ENCODE results near the gene INS.

INS gene

DNA sequence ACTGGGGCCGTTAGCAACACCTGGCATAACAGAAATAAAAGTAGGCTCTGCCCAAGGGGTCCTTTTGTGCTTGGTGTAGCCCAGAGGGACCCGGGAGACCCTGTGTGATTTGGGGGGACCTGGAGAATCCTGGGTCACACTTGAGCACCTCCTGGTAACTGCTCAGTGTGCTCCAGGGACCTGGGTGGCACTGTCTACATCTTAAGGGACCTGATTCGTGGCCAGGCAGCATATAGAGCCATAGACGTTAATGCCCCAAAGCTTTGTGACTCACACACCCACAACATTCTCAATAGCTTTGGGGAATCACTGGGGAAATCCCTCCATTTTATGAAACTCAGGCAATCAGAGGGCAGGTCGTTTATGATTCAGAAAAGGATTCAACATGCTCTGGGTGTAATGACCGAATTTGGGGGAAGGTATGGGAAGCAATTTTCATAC is 18.2 kb downstream of the INS start:
- no peak for DNase-seq

GRCh38 chr11:2142300-2142759 is 18.7 kb downstream of the INS start:
- no peak for DNase-seq

GRCh38 chr11:2140411-2141400 is 20.3 kb downstream of the INS start:
- DNase-seq, result no peak

DNA sequence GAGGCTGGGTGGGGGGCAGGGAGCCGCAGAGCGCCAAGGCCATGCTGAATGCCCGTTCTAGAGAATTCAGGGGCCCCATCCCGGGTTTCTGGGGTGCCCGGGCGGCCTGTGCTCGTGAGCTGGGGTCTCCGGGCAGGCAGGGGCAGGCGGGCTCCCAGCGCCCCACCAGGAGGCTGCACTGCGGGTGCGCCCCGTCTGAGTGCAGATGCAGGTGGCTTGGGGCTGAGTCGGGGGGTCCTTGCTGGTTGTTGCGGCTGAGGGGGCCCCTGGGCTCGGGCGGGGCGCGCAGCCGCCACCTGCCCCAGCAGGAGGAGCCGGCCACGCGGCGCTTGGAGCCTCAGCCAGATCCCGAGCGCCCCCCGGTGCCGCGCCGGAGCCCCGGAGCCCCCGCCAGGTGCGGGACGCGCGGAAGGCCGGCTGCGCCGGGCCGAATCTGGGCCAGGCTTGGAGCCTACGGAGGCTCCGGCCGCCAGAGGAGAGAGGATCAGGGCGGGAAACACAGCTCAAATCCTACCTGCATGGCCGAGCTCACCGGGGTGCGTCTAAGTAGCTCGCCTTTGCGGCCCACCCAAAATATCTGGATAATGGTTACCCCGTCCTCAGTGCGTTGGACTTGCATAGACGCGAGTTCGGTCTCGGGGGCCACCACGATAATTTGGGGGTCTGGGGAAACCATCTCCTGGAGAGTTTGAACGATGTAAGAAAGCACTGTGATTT is 21.2 kb downstream of the INS start:
- no peak for DNase-seq

- no peak for DNase-seq
These were observed 21.9 kb downstream of the INS start, which contains the start of gene IGF2 for GRCh38 chr11:2139123-2139521. Gene IGF2 (minus strand): TSS chr11:2139389. CDS start chr11:2135523, 3,866 bp downstream.

GRCh38 chr11:2138431-2139122 is 22.4 kb downstream of the INS start:
- no peak for DNase-seq

DNA sequence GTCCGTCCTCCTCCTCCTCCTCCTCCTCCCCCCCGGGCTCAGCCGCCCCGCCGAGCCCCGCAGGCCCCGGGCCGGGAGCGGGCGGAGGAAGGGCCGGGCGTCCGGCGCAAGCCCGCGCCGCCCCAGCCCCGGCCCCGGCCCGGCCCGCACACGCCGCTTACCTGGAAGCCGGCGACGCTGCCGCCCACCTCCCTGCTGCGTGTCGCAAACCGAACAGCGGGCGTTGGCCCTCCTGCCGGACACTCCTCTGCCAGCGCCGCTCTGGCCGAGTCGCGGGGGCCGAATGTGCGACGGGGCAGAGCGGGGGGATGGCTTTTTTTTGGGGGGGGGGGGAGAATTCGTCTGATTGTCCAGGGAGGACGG is 23.0 kb downstream of the INS start:
- DNase-seq, result no peak

GRCh38 chr11:2137202-2138067 is 23.6 kb downstream of the INS start:
- DNase-seq, result no peak

GRCh38 chr11:2136952-2137201 is 24.1 kb downstream of the INS start:
- no peak for DNase-seq

DNA sequence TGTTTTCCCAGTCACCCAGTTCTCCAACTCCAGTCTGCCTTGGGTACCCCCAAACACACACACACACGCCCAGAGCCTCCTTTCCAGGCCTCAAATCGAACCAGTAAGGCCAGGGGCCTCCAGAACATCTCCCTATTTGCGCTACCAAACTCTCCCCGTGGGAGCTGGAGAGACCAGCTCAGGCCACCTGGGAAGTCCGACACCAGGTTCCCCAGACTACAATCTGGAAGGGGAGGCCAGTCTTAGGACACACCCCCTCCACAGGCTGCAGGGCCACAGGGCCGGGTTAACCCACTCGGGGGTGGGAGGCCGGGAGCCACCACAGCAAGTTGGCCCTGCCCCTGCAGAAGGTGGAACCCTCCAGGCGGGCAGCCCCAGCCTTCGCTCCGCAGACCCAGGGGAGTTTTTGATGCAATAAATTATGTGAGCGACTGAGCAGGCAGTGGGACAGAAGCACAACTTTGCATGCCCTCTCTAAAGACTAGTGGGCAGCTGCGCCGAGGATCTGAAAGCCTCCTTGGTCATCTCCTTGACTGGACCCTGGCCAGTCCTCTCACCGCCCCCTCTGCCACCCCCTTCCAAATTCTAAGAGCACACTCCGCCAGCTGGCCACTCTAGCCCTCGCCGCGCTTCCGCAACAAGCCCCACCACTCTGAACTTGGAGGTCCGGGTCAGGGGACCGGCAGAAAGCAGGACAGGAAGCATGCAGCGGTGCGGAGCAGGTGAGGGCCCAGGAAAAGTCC is 24.6 kb downstream of the INS start:
- no peak for DNase-seq

DNA sequence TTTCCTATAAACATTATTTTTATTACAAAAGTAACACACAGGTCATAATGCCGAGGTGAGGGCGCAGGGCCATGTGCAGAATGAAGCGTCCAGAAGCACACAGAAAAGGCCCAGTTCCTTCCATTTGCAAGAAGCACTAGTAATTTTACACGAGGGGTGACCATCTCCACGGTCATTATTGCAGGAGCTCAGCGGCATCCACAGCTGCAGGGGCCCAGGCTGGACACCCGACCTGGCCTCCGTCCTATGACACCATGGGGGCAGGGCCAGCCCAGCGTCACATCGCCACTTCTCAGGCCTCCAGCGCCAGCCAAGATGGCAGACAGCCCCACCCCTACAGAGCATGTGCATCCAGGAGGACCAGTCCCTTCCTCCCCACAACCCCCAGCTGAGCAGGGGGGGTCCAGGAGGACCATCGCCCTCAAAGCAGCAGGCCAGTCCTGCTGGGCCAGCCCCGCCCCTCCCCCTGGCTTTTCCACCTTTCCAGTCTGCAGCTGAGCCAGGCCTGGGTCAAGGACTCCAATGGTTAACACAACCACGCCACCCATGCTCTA is 25.3 kb downstream of the INS start:
- no peak for DNase-seq

- no peak for DNase-seq
These were observed 25.9 kb downstream of the INS start for GRCh38 chr11:2135018-2135569.

DNA sequence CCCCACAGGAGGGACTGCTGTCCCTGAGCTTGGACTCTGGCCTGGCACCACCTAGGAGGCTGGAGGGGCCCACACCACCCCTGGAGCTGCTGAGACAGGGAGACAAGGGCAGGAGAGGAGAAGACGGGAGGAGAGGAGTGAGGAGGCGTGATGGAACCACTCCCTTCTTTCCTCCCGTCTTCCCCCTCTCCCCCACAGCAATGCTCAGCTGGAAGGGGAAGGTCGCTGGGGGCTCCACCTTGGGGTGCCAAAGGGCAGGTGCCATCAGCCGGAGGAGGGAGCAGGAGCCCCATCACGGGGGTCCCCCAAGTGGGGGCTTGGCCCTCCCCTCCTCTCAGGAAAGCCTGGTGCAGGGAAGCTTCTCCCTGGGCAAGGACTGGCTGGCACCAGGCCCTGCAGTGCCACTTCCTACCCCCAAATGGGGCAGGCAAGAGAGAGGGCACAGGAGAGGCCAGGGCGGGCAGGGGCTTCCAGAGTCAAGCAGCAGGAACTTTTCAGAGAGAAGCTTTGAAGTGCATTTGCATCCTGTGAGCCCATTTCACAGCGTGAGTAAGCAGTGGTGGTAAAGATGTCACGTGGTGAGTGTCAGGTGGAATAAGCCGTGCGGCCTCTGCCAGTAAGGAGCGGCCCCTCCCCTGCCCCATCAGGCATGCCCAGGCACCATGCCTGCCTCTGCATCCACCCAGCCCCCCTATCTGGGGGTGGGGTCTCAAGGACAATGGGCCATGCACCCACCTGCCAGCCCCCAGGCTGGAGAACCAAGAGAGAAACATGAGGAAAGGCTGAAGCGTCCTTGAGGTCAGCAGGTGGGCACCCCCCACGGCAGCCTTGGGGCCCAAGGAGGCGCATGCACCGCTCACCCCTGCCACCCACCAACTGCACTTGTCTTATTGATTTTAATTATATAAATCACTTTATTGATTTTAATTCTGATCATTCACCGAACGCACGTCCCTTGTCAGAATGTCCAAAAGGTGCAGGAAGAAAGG is 26.7 kb downstream of the INS start:
- DNase-seq, result no peak

DNA sequence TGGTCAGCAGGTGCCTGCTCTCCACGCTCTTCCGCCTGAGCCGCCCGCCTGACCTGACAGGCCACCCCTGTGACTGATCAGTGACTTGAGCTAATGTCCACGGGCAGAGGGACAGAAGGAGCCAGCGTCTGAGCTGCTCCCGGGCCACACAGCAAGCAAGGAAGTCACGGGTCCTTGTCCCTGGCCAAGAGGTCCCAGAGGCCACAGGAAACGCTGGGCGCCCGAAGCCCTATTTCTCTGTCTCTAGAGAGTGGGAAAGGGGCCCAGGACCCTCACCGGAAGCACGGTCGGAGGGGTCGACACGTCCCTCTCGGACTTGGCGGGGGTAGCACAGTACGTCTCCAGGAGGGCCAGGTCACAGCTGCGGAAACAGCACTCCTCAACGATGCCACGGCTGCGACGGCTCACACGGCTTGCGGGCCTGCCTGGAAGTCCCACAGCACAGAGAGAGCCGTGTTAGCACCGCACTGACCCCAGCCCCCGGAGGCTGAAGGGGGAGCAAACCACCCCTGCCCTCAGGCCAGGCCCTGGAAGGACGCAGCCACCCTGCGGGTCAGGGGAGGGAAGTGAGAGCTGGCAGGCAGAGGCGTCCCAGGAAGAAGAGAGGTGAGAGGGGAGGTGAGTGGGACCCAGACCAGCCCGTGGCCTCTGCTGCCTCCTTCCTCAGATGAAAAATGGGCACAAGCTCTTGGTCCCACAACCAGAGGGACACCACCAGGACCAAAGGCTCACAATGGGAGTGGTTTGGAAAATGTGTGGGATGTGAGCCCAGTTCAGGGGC is 27.6 kb downstream of the INS start:
- no peak for DNase-seq

DNA sequence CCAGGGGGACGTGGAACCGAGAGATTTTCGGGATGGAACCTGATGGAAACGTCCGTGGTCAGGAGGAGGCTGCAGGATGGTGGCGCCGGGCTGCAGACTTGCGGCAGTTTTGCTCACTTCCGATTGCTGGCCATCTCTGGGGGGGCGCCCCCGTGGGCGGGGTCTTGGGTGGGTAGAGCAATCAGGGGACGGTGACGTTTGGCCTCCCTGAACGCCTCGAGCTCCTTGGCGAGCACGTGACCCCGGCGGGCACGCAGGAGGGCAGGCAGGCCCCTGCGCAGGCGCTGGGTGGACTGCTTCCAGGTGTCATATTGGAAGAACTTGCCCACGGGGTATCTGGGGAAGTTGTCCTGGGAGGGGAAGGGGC is 28.2 kb downstream of the INS start:
- DNase-seq, result no peak

DNA sequence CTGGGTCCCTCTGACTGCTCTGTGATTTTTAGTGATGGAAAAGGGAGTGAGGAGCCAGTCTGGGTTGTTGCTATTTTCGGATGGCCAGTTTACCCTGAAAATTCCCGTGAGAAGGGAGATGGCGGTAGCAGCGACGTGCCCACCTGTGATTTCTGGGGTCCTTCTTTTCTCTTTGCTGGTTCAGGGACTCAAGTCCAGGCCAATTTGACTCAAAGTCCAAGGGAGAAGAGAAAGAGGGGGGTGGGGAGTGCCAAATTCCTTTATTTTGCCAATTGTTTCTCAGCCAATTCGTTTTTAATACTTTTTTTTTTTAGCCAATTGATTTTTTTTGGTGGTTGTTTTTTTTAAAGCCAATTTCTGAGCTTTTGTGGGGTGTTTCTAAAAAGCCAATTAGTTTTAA is 28.8 kb downstream of the INS start:
- DNase-seq, result no peak

GRCh38 chr11:2131371-2132236 is 29.4 kb downstream of the INS start:
- no peak for DNase-seq

GRCh38 chr11:2130881-2131352 is 30.1 kb downstream of the INS start:
- no peak for DNase-seq

Data from midbrain (tissue), 1 donor.